BJ (cell line): ENCODE measurements around the gene TIAM2. TPM values are rescaled to one million over a fixed set of nuclear protein-coding genes. Genes with fewer than 3 reads are reported as not detected.

Experiments
- CTCF ChIA-PET: fragments of 350-600 bp; formaldehyde crosslinking; extraction: SDS; loops from one replicate; lab custom pipeline; 2021; ENCODE audit warnings: antibody characterized with exemption, inconsistent platforms; lab: Yijun Ruan, JAX
- POLR2A ChIA-PET: fragments of 300-600 bp; sonication (Branson Sonifier 250); formaldehyde crosslinking; extraction: SDS; loops from one replicate; lab custom pipeline; 2021; ENCODE audit warnings: antibody characterized with exemption; lab: Charles Lee
- DNase-seq: peaks from one replicate; pipeline ENCODE4 v3.0.0-alpha.2; 2011; ENCODE audit warnings: low read depth
- H3K27me3 ChIP-seq: 2 replicates; pipeline ENCODE4 v1.6.0; 2011; ENCODE audit warnings: low read length; ENCODE audit not compliant: control insufficient read depth, insufficient read depth
- H3K36me3 ChIP-seq: 2 replicates; pipeline ENCODE4 v1.5.1; 2011; ENCODE audit warnings: low read length; ENCODE audit not compliant: control insufficient read depth, insufficient read depth
- H3K4me3 ChIP-seq: 2 replicates; pipeline ENCODE4 v1.5.1; 2011; ENCODE audit warnings: low read depth, mild to moderate bottlenecking, control low read depth, low read length
- CTCF ChIP-seq: IDR thresholded peaks from 2 replicates; pipeline ENCODE4 v1.5.1; 2011; ENCODE audit warnings: low read depth, mild to moderate bottlenecking, control low read depth, inconsistent platforms, low read length, moderate library complexity; ENCODE audit not compliant: insufficient read depth
- polyA plus RNA-seq: library from polyadenylated mRNA; depleted of rRNA; stranded (reverse); fragments of >200 nt; gene quantifications from 2 replicates; pipeline ENCODE4 v1.2.3, GENCODE V29; 2011

TIAM2 gene
- polyA plus RNA-seq, 1 experiment, result 4.6 TPM

DNA sequence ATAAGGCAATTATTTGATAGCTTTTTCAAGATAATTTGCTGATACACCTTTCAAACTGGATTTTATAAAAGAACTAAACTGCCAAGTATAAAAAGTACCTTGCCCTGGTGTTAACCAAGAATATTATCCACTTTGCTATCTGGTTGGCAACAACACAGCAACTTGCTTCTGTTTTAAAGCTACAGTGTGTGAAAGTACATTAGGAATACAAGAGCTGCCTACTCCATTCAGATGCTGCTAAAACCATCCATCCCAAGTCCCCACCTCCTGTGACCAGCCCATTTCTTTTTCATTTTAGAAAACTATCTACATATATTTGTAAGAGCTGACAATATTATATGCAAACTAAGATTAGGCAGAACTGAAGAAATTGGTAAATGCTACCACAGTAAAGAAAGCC lies 281.5 kb downstream of the TIAM2 start:
- H3K36me3 ChIP-seq, result peaks cover 3% of the 10 kb centered on the region; the same call in 1 of the 2 replicates
- ChIA-PET POLR2A (interaction anchor here (0.5 kb wide), 1 partner anchor 1784 kb away, joined by 11 read pairs; no protein-coding TSS in a partner anchor), CTCF (interaction anchor here (1.9 kb wide), 1 partner anchor 9 kb away, joined by 4 read pairs; no protein-coding TSS in a partner anchor)
- DNase-seq, result no peak
- TF ChIP-seq CTCF, result no peak
- H3K4me3 ChIP-seq, result no peak overlapping the region
- H3K27me3 ChIP-seq, result no peaks in the 10 kb centered on the region

GRCh38 chr6:155278319-155279049 lies 283.4 kb downstream of the TIAM2 start:
- no peak for DNase-seq
- Histone ChIP-seq H3K27me3 (no peaks in the 10 kb centered on the region), H3K36me3 (peaks cover 3% of the 10 kb centered on the region; the same call in 1 of the 2 replicates), H3K4me3 (no peak overlapping the region)
- no peak for TF ChIP-seq CTCF
- ChIA-PET POLR2A (no interaction called here), CTCF (interaction anchor here (1.3 kb wide), 2 partner anchors 10 to 30 kb away, joined by 4 read pairs; no protein-coding TSS in a partner anchor)

DNA sequence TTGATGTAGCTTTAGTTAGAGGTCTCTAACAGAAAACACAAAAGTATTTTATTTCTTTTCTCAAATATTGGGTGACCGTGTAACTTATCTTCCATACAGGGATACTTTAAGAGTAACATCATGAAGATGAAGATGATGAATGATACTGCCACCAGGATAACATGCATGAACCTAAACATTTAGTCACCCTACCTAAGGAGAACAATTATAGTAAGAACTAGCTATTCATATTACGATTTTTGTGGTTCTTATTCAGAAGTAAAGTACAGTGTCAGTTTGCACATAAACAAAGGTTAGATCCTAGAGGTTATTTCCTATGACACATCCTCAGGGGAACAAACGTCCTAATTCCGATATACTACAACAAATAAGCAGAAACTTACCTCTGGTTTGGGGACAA lies 289.7 kb downstream of the TIAM2 start:
- H3K27me3 ChIP-seq, result no peaks in the 10 kb centered on the region
- TF ChIP-seq CTCF, result no peak
- DNase-seq, result no peak
- no peak overlapping the region for H3K4me3 ChIP-seq
- ChIA-PET CTCF (no interaction called here), POLR2A (no interaction called here)
- no peaks in the 10 kb centered on the region for H3K36me3 ChIP-seq

- no peak for DNase-seq
- ChIA-PET CTCF (interaction anchor here (0.8 to 1.5 kb wide), 2 partner anchors 109 to 113 kb away, joined by 3 to 4 read pairs; no protein-coding TSS in a partner anchor), POLR2A (no interaction called here)
- Histone ChIP-seq H3K4me3 (no peak overlapping the region), H3K36me3 (no peaks in the 10 kb centered on the region), H3K27me3 (no peaks in the 10 kb centered on the region)
- no peak for TF ChIP-seq CTCF
These were observed 292.6 kb downstream of the TIAM2 start for GRCh38 chr6:155287762-155288161.

DNA sequence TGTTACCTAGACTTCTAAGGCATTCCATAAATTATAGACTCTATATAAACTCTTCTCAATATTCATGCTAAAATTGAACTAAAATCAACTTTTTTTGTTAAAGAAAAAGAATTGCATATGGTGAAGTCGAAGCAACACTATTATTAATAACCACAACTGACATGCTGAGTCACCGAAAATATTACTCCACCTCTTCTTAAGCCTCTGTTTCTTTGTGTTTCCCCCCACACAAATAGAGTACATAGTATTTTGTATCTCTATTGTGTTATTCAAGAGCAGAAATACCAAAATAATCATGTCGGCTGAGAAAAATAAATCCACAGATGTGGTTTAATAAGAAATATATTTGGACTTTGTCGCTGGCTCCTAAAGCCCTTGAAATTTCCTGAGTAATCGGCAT lies 295.4 kb downstream of the TIAM2 start:
- ChIA-PET CTCF (no interaction called here), POLR2A (no interaction called here)
- Histone ChIP-seq H3K36me3 (no peaks in the 10 kb centered on the region), H3K27me3 (no peaks in the 10 kb centered on the region), H3K4me3 (no peak overlapping the region)
- no peak for TF ChIP-seq CTCF
- no peak for DNase-seq
